C1 segment of cervical spinal cord (tissue), 14 donors: ENCODE data around the gene EPN1.

Experiments
- DNase-seq, 14 donors: peaks; one replicate each; lab custom pipeline; 2025; lab: John Stamatoyannopoulos, UW

The EPN1 gene

DNA sequence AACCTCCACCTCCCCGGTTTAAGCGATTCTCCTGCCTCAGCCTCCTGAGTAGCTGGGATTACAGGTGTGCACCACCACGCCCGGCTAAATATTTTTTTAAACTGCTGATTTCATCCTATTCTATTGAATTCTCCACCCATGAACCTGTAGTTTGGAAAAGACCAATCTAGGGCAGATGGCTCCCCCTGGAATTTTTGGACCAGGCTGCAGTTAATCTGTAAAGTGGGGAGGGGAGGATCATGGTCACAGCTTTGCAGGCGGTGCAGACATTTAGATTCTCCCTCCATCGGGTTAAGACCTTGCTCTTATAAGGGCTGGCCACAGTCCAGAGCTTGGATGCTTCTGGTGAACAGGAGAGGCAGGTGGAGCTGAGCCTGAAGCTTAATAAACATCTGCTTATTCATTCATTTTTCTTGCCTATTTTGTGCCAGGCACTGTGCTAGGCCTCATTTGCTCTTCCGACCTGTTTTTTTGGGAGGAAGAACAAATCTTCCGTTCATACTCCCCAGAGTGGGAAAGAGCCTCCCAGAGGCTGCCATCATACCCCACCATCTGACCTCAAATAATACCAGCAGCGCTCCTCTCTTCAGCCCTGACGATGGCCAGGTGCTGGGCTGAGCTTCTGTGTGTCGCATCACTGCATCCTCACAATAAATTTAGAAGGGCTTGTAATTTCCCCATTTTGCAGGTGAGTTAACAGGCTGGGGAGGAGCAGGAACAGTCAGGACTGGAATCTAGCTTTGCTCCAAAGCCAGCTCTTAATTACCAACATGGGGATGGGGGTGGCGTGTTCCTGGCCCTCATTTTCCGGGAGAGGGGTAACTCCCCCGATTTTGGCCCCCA is 27.9 kb upstream of the EPN1 start:
- peak in 1 of 14 donors; percentile 41 for DNase-seq

DNA sequence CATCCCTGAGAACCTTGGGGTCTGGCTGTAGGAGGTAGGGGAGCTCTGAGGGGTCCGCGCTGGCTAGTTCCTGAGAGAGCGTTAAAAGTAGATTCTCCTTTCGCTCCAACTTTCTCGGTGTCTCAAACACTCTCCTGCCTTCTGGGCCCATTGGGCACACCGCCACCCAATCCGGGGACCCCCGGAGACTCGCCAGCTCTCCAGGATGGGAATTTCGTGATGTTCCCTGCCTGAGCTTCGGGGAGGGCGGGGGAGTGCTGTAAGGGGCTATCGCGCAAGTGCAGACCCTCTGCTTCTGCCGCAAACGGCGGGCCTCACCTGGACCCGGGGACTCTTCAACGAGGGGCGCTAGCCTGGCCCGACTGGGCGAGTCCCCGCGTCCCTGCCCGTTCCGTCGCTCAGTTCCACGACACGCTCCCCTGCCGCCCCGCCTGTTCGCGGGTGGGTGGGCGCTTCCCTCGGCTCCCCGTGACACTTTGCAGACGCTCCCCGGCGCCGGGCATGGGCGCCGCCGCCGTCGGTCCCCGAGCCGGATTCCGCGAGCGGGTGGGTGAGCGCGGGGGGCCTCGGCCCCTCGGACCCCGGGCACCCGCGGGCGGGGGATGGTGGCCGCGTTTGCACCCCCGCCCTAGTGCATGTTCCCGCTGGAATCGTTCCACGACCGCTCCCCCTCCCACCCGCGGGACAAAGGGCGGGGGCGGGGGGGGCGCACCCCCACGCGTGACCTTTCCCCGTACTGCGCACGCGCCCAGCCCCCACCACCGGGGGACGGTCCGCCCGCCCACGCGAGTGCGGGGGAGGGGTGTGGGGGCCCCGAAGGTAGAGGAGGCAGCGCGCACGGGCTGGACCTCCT is 27.1 kb upstream of the EPN1 start, which contains the start of gene CCDC106:
Gene CCDC106, plus strand, starts transcription at position 481 of the 853 bp plus-strand sequence. CDS start 835 bp downstream, outside the sequence.
- peak in 13 of 14 donors; percentile 53 to 89 (median 76) for DNase-seq

DNA sequence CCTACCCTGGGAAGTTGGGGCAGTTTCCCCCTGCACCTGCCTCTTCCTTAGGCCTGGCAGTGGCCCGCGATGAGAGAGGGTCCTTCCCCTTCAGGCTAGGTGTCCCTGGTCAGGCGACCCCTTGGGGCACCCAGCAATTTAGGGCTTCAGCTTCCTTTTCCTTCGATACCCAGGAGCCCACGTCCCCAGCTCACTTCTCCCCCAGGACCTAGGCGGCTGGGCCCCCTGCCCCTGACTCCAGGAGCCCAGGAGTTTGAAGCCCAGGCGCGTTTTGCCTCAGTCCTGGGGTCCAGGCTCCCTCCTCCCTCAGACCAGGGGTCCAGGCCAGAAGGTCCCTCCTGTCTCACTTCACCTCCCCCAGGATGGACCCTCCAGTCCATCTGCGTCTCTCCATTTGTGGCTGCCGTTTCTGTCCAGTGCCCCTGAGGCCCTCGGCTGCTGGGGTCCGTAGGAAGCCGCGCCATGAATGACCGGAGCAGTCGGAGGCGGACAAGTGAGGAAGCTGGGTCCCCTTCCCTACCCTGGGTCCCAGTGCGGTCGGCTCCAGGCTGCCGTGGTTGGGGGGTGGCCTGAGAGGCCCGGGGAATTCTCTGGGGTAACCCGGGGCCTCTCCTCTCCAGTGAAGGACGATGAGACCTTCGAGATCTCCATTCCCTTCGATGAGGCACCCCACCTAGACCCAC is 26.3 kb upstream of the EPN1 start:
- no peak for DNase-seq

DNA sequence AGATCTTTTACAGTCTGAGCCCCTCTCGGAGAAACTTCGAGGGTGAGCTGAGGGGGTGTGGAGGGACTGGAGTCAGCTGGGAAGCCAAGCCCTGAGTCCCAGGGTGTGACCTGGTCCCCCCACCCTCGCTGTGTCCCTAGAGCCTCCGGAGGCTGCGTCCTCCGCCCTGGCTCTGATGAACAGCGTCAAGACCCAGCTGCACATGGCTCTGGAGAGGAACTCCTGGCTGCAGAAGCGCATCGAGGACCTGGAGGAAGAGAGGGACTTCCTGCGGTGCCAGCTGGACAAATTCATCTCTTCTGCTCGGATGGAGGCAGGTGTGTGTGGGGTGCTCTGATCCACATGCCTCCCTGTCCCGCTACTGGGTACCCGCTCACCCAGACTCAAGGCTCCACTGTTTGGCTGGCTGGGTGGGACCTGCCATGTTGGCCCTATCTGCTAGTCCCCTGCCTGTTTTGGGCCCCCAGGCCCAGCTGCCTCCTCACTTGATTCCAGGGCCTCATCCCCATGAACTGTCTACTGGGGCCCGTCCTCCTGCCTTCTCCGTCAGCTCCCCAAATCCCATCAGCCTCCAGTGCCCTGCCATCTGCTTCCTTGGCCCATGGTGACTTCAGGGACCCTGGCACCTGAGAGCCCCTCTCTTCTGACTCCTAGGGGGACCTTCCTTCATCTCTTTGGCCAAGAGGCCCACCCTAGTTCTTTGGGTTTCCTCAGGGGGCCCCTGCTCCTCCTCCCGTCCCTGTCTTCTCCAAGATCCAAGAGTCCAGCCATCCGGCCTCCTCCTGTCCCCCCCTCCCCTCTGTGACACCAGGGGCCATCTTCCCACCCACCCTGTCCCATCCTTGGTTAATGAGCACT is 25.5 kb upstream of the EPN1 start:
- no peak for DNase-seq

DNA sequence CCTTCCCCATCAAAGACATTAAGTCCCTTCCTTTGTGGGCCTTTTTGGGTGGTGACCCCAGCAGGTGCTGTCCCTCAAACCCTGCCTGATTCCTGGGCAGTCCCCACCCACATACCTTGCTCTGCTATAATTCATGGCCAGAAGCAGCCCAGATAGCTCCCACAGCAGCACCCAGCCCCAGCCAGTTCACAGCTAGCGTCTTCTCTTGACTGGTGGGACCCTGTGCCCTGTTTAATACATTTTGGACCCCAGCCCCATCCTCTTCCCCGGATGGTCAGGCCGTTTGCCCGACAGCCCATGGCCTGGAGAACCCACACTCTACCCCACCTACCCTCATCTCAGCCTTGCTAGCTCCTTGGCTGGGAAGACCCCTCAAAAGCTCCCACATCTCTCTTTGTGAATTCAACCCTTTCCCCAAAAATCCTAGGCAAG is 24.9 kb upstream of the EPN1 start:
- DNase-seq: no peak

DNA sequence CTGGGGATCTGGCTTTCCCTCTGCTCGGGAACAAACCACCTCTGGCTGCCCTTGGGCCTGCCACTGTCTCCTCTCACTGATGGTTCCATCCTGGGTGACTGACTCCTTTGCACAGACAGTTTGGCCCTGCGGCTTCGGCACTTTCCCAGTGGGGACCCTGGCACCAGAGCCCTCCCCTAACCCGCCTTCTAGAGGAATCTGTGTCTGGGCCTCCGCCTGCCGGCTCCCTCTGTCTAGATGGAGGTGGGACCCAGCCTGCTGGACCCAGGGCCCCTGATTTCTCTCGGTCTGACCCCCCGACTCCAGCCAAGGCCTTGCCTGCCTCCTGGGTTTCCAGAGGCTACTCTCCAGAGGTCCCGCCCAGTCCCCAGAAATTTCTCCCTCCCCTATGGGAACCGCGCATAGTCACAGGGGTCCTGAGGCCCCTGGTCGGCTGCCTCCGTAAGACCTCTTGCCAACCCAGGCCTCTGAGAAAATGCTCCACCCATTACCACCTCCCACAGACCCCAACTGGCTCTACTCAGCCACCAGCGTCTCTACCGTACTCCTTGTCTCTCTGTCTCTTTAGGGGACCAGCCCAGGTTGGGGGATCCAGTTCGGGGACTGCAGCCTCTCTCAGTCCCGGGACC is 24.3 kb upstream of the EPN1 start:
- no peak for DNase-seq

DNA sequence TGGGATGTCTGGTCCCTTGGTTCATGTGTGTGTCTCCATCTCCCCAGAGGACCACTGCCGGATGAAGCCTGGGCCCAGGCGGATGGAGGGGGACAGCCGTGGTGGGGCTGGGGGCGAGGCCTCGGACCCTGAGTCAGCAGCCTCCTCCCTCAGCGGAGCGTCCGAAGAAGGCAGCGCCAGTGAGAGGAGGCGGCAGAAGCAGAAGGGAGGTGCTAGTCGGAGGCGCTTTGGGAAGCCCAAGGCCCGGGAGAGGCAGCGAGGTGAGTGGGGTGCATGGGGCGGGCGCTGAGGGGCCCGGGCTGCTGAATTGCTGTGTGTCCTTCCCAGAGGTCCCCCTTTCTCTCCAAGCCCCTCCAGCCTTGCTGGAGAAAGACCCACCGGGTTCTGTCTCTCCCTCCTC is 23.8 kb upstream of the EPN1 start:
- no peak for DNase-seq

DNA sequence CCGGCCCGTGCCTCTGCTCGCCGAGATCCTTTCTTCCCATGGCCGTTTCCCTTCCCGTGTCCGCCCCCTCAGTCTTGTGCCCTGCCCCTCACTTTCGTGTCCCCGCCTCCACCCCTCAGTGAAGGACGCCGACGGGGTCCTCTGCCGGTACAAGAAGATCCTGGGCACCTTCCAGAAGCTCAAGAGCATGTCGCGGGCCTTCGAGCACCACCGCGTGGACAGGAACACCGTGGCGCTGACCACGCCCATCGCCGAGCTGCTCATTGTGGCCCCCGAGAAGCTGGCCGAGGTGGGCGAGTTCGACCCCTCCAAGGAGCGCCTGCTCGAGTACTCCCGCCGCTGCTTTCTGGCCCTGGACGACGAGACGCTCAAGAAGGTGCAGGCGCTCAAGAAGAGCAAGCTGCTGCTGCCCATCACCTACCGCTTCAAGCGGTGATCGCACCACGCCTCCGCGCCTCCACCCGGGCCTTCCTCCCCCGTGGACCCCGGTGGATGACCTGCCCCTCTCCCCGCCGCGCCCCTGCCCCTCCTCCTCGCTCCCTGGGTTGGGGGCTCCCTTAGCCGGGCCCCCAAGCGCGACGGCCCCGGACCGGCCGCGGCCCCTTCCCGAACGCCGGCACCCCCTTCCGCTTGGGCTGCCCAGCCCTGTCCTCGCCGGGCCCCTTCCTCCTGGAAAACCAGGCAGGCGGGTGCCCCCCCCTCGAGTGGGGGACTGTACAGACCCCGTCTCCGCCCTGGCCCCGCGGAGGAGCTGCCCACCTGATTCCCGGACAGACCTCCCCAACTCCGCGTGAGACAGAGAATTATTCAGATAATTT is 22.5 kb upstream of the EPN1 start:
- no peak for DNase-seq

DNA sequence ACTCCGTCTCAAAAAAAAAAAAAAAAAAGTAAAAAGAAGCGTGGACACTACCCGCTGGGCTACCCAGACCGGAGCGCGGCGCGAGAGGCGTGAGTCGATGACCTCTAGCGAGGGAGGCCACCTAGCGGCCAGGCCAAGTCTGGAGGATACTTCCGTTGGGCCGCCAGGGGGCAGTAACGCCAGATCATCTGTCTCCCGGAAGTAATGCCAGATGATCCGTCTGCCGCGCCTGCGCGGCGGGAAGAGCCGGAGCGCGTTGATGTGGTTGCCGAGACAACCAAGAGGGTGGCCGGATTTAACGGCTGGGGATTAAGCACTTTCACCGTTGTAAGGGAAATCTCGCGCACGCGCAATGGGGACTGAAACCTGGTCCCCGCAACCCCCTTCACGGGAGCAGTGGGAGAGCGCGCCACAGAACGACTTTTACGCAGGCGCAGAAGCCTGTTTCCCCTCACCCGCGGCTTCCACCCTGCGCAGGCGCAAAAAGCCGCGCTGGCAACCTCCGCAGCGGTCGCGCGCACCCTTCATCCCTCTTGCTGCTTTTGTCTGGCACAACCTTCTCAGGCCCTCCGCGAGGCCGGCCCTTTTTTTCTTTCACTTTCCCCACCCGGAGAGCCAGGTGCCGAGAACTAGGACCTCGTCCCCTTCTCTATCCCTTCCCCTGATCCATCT is 21.2 kb upstream of the EPN1 start:
- DNase-seq: peak; percentile 84 to 100 (median 98)

DNA sequence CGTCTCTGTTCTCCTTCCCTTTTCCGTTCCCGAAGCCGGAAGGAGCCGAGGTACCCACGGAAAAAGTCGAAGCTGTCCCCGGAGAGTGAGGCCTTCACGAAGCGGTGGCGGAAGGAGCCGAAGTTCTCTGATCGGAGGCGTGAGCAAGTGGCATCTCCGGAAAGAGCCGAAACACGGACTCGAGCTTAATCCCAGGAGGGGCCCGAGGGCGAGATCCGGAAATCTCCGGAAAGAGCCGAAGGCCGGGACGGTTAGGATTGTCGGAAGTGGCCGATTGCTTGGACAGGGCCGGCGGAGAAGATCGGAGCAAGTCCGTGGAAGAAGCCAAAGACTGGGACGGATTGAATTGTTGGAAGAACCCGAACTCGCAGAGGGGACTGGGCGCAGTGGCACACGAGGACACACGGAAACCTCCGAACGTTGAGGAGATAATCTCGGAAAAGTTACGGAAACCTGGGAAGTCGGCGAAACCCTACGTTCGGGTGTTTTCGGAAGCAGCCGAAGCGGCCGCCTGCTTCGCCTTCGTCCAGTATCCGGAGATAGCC is 20.6 kb upstream of the EPN1 start:
- peak; percentile 87 to 100 (median 99) for DNase-seq

DNA sequence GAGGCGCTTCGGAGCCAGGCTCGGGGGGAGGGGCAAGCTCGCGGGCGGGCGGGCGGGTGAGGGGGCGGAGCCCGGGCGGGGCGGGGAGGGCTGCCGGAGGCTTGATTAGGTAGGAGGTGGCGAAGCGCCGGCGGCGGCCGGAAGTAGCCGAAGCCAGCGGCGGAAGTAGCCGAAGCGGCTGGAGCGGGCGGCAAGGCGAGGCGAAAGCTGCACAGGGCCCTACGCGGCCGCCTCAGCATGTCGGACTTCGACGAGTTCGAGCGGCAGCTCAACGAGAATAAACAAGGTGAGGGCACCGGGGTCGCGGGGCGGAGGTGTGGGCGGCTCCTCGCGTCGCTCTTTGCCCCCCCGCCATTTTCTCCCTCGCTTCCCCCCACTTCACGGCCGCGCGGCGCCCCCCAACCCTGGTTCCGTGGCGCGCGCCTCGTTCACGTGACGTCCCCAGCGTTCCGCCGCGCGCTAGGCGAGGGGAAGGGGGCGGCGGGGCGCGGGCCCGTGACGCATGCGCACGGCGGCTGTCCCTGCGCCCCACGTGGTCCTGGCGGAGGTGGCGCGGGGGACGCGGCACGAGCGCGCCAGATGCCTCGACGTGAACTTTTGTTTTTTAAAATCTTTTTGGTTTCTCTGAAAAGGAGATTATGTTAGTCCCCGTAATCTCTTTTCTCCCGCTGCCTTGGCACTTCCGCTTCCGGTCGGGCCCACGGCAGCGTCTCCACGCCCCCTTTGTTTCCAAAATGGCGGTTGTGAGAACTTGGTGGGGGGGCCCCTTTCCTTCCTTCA is 20.0 kb upstream of the EPN1 start, which contains the start of gene U2AF2:
Gene U2AF2, plus strand, starts transcription at position 168 of the 780 bp plus-strand sequence. Its CDS starts 70 bp downstream, at position 238.
- peak in 12 of 14 donors; percentile 68 to 98 (median 97) for DNase-seq

DNA sequence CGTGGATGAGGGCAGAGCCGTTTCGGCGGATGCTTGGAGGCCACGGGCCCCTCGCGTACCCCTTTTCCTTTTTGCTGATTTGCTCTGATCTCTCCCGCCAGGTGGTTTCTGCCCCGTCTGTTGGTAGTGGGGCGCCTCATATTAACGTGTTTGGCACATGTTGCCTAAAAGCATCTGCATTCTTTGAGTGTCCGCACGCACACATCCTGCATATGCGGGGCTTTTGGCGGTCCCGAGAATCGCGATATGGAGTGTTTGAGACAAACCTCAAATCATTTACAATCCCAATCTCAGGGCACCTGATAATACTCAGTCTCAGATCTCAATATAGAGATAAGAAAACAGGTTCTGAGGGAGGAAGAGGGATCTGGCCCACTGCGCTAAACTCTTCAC is 19.4 kb upstream of the EPN1 start:
- DNase-seq: no peak

DNA sequence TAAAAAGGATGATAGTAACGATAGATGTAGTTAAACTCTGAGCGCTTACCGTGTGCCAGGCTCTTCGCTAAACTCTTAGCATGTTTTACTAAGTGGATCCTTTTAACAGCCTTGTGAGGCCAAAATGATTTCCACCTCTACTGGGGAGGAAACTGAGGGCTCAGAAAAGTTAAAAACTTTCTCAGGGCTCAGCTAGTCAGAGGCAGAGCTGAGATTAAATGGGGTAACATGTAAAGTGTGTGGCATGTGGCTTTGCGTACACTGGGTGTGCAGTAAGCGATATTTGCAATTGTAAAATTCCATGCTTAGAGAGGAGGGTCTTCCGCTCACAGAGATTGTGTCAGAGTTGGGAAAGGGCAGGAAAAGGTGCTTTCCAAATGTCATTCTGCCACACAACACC is 18.5 kb upstream of the EPN1 start:
- no peak for DNase-seq

DNA sequence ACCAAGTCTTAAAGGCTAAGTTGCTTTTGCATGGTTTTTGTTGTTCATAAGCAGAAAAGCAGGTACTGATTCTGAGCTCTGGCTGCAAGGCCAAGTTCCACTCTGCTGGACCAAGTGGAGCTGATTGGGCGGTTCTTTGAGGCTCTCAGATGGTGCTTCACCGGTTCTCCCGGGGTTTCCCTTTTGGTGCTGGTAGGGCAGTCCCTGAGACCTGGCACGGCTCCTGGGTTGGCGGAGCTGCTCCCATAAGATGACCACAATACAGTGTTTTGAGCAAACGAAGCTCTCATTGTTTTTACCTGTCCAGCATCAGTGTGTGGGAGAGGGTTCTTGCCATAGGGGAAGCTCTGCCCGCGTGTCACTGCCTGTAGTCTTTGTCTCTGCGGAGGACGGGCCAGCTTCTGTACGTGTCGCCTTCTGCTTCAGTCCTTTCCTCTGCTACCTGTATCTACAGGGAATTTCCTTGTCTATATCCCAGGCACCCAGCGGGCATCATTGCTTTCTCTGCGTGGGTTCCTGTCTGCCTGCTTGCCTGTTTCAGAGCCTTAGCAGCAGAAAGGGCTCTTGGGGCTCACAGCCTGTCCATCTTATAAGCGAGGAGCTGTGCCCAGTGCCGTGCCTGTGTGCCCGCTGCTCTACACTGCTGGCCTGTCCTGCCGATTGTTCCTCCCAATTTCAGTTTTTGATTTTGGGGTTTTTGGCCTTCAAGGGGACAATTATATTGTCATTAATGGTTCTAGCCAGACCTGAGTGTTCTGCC is 17.9 kb upstream of the EPN1 start:
- DNase-seq: no peak

DNA sequence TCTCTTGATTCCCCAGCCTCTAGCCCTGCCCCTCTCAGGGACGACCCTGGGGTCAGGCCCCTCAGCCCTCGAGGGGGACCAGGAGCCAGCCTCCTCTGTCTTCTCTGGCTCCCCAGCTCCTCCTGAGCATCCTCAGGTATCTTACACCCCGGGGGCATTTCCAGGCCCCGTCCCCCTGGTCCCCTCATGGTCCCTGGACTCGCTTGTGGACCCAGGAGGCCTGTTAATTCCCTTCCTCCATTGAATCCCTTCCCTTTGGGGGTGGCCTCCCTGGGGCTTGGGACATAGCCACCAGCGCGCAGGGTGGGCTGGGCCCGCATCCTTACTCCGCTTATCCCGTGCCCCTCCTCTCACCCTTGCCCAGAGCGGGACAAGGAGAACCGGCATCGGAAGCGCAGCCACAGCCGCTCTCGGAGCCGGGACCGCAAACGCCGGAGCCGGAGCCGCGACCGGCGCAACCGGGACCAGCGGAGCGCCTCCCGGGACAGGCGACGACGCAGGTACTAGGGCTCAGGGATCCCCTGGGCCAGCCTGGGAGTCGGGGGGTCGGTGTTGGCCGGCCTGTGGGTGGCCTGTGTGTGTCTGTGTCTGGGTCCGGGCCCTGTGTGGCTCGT is 16.1 kb upstream of the EPN1 start:
- no peak for DNase-seq

DNA sequence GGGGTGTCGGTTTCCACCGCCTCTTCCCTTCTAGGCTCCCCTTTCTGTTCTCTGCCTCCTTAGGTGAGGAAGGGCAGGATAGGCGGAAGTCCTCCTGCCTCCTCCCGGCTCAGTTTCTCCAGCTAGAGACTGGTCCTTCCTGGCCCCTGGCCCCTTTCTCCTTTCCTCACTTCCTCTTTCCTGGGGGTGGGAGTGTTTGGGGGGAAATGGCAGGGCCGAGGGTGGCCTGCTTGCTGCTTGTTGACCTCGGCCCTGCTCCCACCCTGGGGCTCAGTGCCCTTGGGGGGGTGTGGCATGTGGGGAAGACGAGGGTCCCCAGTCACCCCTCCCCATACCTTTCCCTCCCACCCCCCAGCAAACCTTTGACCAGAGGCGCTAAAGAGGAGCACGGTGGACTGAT is 15.2 kb upstream of the EPN1 start:
- DNase-seq: no peak

DNA sequence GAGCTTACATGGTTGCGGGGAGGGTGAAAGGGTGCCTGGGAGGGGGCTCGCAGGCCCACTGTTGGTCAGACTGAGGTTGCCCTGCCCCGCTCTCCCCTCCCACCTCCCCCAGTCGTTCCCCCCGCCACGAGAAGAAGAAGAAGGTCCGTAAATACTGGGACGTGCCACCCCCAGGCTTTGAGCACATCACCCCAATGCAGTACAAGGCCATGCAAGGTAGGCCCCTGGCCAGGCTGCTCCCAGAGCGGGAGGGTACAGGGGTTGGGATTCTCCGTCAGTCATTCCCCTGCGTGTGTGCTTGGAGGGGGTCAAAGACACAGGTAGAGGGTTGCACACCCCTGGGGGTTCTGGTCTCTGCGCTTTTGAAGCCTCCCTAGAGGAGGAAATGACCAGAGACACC is 14.6 kb upstream of the EPN1 start:
- no peak for DNase-seq
